Measurements from ENCODE around the gene SEMA4G.

Gene SEMA4G

GRCh38 chr10:101007915-101008822, 38.9 kb downstream of the SEMA4G start:
- DNase-seq, result no peak

DNA sequence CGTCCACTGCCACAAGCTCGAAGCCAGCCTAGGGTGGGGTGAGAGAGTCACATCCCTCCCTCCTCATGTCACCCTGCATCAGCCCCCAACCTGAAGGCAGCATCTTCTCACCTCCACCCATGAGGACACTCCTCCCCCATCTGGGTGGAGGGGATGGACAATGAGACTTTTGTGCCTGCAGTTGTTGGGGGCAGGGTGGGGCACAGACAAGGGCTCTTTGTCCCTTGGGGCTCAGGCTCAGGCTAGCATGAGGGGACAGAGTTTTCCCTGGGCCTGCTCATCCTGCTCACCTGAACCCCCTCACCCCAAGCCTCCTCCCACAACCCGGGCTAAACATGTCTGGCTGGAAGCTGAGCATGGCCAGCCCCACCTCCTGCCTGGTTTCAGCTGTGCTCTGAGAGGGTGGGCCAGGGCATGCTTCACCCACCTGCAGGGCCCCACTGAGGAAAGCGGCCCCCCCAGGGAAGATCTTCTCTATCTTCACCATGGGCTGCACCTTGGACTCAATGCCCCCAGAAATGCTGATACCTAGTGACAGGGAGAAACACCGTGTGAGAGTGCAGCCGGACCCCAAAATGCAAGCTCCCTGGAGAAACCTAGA, 39.6 kb downstream of the SEMA4G start:
- DNase-seq, result no peak

- no peak for DNase-seq
These were observed 41.0 kb downstream of the SEMA4G start for GRCh38 chr10:101010329-101010728.

DNA sequence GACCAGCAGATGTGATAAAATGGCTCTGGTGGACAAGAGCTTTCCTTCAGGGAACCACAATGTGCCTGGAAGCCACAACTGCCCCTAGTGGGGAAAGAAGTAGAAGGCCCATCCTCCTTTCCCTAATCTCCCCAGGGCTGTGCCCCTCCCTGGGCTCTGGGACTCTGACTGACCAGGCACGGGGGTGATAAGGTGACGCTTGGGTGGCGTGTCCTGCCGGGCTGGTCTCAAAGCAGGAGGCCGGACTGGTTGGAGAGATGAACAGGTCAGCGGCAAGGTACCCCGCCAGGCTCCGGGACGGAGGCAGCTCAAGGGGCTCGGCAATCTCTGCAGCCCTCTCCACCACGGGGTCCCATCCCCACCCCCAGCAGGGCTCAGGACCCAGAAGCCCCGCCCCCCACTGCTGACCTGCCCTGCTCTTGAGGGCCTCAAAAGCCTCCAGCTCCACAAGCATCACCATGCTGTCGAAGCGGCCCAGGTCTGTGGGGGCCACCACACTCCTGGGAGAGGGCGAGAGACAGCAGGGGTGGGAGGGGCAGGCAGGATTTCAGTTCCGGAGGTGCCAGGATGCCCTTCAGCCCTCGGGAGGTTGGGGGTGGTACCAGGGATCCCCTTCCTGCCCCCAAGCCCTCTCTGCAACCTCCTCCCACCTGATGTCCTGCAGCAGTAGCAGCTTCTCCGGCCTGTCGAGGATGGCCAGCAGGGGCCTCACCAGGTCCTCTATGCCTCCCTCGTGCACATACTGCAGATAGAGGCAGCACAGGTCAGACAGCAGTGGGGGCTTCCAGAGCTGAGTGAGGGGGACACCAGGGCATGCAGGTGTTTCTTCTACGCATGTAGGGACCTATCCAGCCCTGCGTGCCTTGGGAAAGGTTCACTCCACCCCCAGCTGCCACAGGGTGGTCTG, 42.5 kb downstream of the SEMA4G start:
- DNase-seq, result peak; percentile 75

- DNase-seq, result peak; percentile 87
These were observed 43.4 kb downstream of the SEMA4G start for GRCh38 chr10:101012525-101013364.

GRCh38 chr10:101013365-101013825, 44.1 kb downstream of the SEMA4G start:
- DNase-seq, result no peak

DNA sequence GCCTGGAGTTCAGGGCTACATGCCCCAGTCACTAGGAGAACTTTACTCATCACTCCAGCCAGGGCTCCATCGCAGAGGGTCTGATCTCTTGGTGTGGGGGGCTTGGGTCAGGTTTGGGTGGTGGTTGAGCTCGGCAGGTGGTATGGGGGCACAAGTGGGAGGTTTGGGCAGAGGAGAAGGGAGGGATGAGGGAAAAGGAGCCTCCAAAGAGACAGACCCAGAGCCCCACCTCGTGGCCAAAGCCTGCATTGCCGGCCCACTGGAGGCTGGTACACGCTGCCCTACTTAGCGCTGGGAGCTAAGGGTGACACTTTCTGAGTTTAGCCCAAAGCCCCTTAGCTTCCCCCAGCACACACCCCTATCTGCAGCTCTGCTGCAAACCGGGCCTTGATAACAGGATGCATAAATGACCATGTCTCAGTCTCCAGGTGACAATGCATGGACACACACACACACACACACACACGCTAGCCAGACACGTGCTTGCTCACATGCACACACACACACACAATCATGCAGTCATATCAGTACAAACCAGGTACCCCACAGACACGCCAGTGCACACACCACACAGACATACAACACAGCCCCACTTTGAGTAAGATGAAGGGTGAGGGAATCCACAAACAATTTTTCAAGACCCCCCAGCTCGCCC, 45.1 kb downstream of the SEMA4G start:
- DNase-seq, result peak; percentile 81

GRCh38 chr10:101014966-101015581, 45.8 kb downstream of the SEMA4G start:
- peak; percentile 9 for DNase-seq

DNA sequence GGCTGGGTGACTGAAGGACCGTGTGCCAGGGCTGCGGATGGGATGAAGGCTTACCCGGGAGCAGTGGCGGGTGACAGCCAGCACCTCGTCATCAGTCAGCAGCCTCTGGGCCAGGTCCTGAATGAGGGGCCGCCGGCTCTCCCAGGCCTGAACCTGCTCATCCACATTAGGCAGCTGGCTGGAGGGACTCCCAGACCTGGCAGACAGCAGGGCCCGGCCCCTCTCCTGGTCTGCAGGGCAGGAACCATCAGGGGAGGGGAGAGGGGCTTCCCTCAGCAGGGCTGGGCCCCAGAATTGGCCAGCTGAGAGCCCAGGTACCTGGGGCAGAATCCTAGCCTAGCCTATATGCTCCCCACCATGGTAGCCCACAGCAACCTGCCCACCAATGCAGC, 46.3 kb downstream of the SEMA4G start:
- no peak for DNase-seq

GRCh38 chr10:101016814-101017213, 47.5 kb downstream of the SEMA4G start:
- no peak for DNase-seq

GRCh38 chr10:101018118-101018599, 48.9 kb downstream of the SEMA4G start:
- DNase-seq, result no peak

DNA sequence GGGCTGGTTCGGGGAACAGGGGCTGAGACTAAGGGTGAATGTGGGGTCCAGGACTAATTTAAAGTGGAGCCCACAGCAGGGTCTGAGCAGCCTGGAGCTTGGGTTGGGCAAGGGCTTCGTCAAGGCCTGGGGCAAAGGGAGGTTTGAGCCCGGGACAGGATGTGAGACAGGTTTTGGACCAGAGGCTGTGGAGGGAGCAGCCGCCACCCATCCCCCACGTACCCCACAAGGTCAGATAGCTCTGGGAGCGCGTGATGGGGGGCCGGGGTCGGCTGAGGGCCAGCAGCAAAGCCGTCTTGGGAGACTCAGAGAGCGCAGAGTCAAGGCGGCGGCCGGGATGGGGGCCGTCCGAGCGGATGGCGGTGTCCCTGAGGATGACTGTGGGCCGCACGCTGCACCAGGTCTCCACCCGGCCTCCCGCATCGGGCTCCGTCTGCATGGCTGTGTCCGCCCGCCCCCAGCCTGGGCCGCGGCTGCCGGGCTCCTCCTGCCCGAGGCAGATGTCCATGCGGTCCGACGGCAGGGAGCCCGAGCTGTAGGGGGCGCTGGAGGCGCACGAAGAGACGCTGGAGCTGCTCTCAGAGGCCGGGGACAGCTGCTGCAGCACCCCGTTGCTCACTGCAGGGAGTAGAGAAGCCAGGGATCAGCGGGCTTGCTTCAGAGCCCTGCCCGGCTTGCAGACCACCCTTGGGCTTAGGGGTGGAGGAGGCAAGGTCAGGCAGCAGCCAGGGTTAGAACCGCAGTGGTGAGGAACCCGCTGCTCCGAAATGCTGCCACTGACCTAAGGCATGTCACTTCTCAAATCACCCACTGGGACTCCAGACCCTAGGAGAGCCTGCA, 49.5 kb downstream of the SEMA4G start:
- peak; percentile 91 for DNase-seq

Measured in NCI-H82 (cell line).